GM19025 (cell line): ENCODE data around the gene RPL10.
A peak's percentile ranks its signal among the peaks of the same experiment; 100 is the strongest.
"Not testable (repeated sequence)": the region's sequence is repeated elsewhere in the genome, so short reads cannot be mapped to it uniquely, and the experiment has no call there.

ENCODE experiments used
- ATAC-seq: cut with Tn5 transposase; IDR thresholded peaks from one replicate; pipeline ENCODE4 v1.9.1; 2021; ENCODE audit warnings: mild to moderate bottlenecking, low read depth, moderate library complexity; ENCODE audit not compliant: unreplicated experiment

Gene RPL10

DNA sequence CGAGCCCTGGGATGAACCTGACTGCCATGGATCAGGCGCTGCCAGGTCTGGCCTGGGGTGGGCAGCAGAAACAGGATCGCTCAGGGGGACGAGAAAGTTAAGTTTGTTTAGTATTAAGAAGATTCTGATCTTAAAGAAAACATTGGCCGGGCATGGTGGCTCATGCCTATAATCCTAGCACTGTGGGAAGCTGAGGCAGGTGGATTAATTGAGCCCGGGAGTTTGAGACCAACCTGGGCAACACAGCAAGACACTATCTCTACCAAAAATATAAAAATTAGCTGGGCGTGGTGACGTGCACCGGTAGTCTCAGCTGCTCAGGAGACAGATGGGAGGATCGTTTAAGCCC, 23.0 kb upstream of the RPL10 start:
- no peak for ATAC-seq

DNA sequence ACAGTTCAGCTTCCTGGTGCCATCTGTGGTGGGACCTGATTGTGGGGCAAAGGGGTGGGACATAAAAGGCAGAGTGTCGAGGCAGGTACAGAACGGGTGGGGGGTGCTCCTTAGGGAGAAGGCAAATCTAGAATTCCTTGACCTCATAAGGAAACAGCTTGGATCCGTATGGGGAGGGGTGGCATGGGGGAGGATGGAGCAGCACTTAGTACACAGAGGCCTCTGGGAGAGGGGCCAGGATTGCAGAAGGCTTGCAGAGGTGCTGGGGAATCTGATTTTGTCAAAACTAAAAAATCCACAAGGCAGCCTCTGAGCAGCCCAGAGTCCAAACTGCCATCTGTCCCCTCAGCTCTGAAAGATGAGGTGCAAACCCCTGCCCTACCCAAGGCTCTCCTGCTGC, 21.4 kb upstream of the RPL10 start:
- ATAC-seq = no peak

DNA sequence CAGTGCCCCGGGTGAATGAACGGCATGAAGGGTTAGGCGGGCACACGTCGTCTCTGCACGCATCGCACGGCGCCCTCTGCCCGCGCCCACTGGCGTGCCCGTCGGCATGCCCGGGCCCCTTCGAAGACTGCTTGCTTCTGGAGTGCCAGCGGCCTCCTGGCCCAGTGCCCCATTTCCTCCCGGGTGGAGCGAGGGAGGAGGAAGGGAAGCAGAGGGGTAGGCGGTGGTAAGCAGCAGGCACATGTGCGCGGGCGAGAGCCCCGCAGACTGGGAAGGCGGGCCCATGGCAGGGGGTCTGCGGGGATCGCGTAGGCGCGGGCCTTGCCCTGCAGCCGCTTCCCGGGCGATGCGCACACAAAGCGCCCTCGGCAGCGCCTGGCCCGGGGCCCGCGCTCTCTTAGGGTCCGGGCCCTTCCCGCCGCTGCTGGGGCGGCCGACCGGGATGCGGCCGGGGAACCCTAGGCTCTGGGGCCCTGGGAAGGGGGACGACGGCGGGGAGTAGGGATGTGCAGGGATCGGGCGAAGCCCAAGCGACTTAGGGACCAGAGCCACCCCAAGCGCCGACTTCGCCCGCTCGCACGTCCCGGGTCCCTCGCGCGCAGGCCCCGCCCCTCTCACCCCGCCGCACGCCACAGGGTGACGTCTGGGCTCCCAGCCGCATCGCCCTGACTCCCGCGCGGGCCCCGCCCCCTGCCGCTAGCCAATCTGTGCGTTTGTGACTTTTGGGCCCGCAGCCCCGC, 19.9 kb upstream of the RPL10 start:
- no peak for ATAC-seq

GRCh38 chrX:154378799-154379568, 19.2 kb upstream of the RPL10 start, which contains the start of gene EMD:
Gene EMD, plus strand, starts transcription at chrX:154379295. Its CDS starts 190 bp downstream, at chrX:154379485.
- peak; percentile 75 for ATAC-seq

DNA sequence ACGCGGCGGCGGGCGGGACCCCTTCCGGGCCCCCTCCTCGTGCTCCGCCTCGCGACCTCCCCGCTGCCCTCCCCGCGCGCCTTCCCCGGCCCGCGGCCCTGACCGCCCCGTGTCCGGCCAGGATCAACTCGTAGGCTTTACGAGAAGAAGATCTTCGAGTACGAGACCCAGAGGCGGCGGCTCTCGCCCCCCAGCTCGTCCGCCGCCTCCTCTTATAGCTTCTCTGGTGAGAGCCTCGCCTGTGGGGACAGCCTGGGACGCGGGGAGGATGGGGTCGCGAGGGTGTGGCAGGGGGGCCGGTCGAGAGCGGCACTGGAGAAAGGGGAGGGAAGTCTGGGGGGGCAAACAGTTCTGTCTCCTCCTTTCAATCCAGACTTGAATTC, 18.6 kb upstream of the RPL10 start:
- no peak for ATAC-seq

GRCh38 chrX:154380153-154380552, 18.0 kb upstream of the RPL10 start:
- no peak for ATAC-seq

DNA sequence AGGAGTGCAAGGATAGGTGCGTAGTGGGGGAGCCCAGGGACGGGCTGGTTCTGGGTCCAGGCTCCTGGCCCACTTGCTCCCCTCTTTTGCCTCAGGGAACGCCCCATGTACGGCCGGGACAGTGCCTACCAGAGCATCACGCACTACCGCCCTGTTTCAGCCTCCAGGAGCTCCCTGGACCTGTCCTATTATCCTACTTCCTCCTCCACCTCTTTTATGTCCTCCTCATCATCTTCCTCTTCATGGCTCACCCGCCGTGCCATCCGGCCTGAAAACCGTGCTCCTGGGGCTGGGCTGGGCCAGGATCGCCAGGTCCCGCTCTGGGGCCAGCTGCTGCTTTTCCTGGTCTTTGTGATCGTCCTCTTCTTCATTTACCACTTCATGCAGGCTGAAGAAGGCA, 17.4 kb upstream of the RPL10 start:
- ATAC-seq = no peak

DNA sequence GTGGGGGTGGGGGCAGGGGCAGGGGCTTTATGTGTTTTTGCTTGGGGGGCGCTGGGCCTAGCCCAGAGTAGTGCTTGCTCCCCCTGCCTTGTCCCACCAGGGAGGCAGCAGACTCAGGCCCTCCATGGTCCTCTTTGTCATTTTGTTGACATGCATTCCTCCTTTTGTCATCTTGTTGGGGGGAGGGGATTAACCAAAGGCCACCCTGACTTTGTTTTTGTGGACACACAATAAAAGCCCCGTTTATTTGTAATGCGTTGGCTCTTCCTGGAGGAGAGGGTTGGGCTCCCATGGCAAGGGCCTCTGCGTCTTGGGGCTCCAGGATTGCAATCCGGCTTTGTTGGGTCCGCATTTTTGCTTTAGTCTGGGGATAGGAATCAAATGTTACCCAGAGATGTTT, 16.9 kb upstream of the RPL10 start:
- ATAC-seq = no peak

DNA sequence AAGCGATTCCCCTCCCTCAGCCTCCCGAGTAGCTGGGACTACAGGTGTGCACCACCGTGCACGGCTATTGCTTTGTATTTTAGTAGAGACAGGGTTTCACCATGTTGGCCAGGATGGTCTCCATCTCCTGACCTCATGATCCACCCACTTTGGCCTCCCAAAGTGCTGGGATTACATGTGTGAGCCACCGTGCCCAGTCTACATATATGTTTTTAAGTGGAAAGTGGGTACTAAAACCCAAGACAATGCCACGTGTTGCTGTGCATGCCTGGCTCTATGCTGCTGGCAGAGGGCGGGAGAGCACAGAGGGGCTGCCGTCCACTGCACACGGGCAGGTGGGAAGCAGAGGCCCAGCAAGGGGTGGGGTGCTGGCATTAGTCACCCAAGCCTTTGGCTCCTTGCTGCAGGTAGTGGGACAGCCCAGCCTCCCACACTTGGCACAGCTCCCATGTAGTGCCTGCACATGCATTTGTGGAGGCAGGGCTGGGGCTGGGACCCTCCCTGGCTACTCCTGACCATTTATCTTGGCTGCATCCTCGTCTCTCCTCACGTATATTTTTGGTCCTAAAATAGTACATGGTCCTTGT, 15.6 kb upstream of the RPL10 start:
- no peak for ATAC-seq

DNA sequence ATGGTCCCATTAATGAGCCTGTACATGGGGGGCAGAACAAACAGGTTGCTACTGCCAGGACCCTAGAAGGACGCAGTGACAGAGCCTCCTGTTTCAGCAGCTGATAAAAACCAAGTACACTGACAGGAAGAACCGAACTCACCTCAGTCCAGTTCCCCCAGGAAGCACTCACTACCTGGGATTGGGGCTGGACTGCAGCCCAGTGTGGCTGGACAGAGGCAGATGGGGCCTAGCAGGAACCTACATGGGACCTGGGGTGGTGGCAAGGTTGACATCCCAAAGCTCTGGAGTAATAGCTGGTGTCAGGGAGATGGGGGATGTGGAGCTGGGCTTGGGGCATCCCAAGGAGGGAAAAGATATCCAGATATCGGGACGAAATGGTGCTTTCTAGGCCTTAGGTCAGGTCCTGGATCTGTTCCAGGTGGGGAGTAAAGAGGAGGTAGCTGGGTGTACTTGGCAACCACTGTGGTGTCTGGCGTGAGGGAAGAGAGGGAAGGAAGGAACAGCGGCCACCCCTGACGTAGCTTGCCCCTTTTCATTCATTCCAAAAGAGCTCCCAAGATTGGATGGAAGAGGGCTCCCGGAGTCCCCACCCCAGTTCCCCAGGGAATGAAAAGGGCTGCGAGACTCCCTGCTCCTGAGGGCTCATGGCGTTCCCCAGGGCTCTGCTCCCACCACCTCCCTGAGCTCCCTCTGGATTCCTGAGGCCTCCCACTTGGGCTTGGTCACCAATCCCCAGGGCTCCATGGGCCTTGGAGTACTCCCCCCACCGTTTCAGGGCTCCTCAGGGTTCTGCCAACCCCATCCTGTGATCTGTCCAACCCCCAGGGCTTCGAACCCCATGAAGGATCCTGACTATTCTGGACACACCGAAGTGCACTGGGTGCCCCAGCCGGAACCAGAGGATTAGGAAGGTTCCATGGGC, 14.6 kb upstream of the RPL10 start:
- ATAC-seq = no peak

- ATAC-seq = no peak
Measured at GRCh38 chrX:154384284-154384892, 13.8 kb upstream of the RPL10 start.

GRCh38 chrX:154388094-154388493, 10.1 kb upstream of the RPL10 start:
- not testable (repeated sequence) for ATAC-seq

DNA sequence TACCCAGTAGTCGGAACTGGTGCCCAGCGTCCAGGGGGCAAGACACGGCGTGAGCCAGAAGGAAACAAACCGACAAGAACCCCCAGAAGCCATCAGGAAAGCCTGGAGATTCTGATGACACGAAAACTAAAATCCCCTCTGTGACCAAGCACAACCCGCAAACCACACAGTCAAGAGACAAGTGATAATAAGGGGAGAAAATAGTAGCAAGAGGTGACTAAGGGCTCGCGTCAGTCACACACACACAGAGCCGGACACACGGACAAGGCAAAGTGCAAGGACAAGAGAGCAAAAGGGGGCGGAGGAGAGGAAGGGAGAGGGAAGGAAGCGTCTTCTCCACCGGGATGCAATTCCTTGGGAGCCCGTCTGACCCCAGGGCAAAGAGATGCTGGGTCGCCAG, 9.5 kb upstream of the RPL10 start:
- ATAC-seq = not testable (repeated sequence)

- ATAC-seq = peak; percentile 65
Measured at GRCh38 chrX:154389812-154390747, 8.1 kb upstream of the RPL10 start.

GRCh38 chrX:154396363-154396762, 1.8 kb upstream of the RPL10 start:
- ATAC-seq = not testable (repeated sequence)

DNA sequence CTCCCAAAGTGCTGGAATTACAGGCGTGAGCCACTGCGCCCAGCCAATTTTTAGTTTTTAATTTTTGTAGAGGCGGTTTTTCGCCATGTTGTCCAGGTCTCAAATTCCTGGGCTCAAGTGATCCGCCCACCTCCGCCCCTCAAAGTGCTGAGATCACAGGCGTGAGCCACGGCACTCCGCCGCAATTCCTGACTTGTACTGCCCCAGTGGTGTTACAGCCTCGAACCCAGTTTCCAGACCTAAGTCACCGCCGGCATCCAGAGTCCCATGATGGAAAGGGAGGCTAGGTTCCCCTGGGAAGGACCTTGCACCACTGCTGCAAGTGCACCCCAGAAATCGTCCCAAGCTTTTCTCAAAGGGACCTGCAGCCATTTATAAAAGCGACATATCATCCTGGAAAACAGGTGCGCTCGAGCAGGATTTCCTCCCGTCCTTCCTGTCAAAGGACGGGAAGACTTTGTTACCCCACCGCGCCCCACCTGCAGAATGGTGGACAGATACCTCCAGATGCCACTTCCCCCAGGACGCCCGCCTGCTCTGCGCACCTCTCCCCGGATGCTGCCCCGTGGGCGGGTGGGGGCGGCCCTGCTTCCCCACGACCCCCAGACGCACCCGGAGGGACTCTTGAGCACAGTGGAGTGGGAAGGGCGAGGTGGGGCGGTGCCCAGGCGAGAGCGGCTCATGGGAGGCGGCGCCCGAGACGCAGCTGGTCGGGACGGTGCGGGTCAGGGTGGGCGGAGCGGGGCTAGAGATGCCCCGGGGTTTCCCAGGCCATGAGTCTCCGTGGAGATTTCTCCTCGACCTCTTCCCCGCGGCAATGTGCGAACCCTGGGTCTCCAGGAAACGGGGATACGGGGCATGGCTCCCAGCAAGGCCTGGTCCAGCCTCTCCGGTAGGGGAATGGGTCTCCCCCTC, 947 bp upstream of the RPL10 start:
- peak; percentile 55 for ATAC-seq

DNA sequence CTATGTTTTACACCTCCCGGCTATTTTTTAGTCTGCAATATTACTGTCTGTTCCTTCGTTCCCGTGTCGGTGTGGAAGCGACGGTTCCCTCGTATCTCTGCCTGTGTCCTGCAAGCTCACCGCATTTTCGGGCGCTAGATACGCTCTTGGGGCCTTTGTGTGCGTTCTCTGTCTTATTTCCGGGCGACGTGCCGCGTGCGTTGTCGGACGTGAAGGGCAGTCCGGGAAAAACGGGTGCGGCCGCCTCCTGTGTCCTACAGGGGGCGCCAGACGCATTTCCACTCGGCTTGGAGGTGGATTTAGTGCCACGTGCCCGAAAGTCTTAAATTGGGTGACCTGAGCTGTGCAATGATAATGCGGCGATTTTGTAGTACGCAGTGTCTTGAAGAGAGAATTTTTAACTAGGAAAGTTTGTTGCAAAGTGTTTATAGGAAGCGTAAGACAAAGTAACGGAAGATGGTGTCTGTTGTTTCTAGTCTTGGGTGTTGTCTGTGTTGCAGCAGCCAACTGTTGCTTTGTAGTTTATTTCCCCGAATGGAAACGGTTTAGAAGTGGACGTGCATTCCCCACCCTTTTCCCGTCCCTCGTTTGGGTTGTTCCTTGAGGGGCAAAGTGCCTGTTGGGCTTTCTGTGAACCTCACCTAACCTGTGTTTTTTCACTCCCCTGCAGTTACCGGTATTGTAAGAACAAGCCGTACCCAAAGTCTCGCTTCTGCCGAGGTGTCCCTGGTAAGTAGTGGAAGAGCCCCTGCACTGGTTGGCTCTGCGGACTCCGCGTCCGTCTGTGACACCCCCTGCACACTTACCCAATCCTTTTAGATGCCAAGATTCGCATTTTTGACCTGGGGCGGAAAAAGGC, 720 bp downstream of the RPL10 start:
- no peak for ATAC-seq
